ENCODE measurements around the gene TOMM20.
"Not testable (repeated sequence)": the region's sequence is repeated elsewhere in the genome, so short reads cannot be mapped to it uniquely, and the experiment has no call there.

Gene TOMM20

GRCh38 chr1:235105051-235106043 is 23.3 kb downstream of the TOMM20 start:
- in situ Hi-C loops (cut with HindIII; ENCODE audit: low sequenced_read_pairs) = no loop called here

DNA sequence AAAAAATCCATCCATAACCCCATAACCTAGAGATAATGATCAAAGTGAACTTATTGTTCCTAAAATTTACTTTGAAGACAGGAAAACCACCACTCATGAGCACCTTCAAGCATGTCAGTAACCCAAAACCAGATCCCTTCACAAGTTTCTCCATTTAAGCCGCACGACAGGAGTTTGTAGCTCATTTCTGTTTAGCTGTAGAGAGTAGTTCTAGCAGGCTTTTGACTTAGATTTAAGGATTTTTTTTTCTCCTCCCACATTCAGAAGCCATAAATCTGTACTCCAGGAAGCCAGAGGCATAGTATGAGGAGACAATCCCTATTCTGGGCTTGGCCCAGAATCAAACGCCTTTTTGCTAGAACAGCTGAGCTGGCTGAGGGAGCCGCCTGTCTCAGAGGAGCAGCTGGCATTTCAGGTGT is 25.6 kb downstream of the TOMM20 start:
- in situ Hi-C loops (cut with HindIII; ENCODE audit: low sequenced_read_pairs) = no loop called here

- in situ Hi-C loops (cut with HindIII; ENCODE audit: low sequenced_read_pairs) = no loop called here
Observed at GRCh38 chr1:235102259-235102582, 26.4 kb downstream of the TOMM20 start.

DNA sequence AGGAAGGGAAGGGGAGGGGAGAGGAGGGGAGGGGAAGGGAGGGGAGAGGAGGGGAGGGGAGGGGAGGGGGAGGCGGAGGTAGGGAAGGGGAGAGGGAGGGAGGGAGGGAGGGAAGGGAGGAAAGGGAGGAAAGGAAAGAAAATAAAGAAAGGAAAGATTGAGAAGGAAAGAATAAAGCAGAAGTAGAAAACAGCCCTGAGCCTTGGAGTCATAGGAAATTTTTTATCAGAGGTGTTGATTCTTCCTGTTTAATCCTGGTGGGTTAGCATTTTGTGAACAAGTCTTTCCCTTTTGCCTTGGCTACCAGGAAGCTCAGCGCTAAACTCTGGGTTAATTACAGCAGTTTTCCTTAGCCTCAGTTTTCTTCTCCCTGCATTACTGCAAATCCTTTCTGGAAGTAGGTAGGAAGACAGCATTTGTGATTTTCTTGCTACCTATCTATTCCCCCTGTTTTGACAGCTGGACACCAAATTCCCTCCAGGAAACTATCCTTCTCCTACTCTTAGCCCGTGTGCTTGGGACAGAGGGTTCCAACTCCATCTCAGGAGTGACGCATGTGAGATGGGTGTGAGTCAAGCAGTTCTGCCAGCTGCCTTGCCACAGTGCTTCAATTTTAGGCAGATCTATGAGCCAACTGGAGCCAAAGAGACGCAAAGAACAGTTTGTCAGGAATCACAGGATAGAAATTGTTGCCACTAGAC is 26.9 kb downstream of the TOMM20 start:
- in situ Hi-C loops (cut with HindIII; ENCODE audit: low sequenced_read_pairs) = no loop called here

DNA sequence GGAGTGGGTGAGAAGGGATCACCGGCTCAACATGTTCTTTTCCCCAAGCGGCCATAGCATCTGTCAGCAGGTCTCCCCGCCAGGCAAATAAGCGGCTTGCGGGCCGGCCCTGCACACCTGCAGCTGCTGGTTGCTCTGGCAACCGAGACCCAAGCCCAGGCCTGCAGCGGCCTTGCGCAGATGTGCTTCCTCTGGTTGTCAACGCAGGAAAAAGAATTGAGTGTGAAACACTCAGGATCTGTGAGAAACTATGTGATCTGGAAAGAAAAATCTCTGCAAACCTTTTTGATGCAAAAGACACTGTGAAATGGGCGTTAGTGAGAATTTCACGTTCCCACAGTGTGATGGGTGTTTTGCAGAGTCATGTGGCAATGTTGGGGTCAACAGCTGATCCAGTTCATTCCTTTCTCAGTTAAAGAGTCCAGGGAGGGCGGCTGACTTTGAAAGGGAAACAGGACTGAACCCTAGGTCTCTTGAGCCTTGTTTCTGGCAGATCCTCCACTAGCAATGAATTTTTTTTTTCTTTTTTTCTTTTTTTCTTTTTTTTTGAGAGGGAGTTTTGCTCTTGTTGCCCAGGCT is 28.4 kb downstream of the TOMM20 start:
- in situ Hi-C loops (cut with HindIII; ENCODE audit: low sequenced_read_pairs) = no loop called here

DNA sequence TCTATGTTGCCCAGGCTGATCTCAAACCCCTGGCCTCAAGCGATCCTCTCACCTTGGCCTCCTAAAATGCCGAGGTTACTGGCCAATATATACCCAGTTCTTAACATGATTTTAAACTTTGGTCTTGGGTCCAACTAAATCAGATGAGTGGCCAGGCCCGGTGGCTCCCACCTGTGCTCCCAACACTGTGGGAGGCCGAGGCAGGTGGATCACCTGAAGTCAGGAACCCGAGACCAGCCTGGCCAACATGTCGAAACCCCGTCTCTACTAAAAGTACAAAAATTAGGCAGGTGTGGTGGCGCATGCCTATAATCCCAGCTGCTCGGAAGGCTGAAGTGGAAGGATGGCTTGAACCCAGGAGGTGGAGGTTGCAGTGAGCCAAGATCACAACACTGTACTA is 29.6 kb downstream of the TOMM20 start:
- in situ Hi-C loops (cut with HindIII; ENCODE audit: low sequenced_read_pairs) = no loop called here

GRCh38 chr1:235098547-235098946 is 30.1 kb downstream of the TOMM20 start:
- in situ Hi-C loops (cut with HindIII; ENCODE audit: low sequenced_read_pairs) = no loop called here

DNA sequence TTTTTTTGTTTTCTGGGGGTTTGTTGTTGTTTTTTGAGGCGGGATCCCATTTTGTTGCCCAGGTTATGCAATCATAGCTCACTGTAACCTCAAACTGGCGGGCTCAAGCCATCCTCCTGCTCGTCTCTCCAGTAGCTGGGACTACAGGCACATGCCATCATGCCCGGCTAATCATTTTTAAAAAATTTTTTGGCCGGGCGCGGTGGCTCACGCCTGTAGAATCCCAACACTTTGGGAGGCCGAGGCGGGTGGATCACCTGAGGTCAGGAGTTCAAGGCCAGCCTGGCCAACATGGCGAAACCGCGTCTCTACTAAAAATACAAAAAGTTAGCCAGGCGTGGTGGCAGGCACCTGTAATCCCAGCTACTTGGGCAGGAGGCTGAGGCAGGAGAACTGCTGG is 31.1 kb downstream of the TOMM20 start:
- in situ Hi-C loops (cut with HindIII; ENCODE audit: low sequenced_read_pairs) = not testable (repeated sequence)

GRCh38 chr1:235095938-235096562 is 32.6 kb downstream of the TOMM20 start:
- in situ Hi-C loops (cut with HindIII; ENCODE audit: low sequenced_read_pairs) = no loop called here

DNA sequence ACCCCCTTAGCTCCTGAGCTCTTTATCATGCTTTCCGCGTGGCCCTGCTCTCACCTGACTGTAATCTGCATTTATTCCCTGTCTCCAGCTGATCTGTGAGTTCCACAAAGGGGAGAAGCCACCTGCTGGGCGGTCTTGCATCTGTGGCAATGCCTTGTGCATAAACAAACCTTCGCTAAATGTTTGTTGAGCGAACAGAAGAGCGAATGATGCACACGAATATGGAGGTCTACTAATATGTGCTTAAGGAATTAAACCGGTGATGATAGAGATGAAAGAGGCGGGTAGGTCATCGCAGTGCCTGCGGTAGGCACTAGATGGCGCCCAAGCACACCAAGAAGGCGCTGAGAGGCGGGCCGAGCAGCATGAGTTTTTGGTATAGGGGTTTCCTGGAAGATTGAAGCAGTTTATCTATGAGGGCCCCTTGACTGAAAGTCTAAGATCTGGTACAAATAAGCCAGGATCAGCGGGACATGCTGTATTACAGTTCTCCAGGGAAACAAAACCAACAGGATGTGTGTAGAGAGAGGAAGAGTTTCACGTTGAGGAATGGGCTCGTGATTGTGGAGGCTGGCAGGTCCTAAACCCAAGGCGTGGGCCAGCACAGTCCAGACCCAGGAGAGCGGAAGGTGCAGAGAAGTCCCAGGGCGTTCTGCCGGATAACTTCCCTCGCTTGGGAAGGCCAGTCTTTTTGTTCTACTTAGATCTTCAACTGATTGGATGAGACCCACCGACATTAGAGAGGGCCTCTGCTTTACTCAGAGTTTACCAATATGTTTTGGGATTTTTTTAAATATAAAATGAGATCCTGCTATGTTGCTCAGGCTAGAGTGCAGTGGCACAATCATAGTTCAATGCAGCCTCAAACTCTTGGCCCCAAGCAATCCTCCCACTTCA is 34.7 kb downstream of the TOMM20 start:
- in situ Hi-C loops (cut with HindIII; ENCODE audit: low sequenced_read_pairs) = no loop called here

- in situ Hi-C loops (cut with HindIII; ENCODE audit: low sequenced_read_pairs) = no loop called here
Observed at GRCh38 chr1:235093013-235093695, 35.5 kb downstream of the TOMM20 start.

DNA sequence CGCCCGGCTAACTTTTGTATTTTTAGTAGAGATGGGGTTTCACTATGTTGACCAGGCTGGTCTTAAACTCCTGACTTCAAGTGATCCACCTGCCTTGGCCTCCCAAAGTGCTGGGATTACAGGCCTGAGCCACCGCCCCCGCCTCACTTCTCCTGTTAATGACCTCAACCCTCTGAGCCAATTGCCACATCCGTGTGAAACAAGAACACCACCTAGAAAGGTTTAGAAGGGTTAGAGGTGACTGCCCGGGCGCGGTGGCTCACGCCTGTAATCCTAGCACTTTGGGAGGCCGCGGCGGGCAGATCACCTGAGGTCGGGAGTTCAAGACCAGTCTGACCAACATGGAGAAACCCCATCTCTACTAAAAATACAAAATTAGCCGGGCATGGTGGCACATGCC is 36.2 kb downstream of the TOMM20 start:
- in situ Hi-C loops (cut with HindIII; ENCODE audit: low sequenced_read_pairs) = not testable (repeated sequence)

GRCh38 chr1:235092045-235092406 is 36.6 kb downstream of the TOMM20 start:
- in situ Hi-C loops (cut with HindIII; ENCODE audit: low sequenced_read_pairs) = not testable (repeated sequence)

DNA sequence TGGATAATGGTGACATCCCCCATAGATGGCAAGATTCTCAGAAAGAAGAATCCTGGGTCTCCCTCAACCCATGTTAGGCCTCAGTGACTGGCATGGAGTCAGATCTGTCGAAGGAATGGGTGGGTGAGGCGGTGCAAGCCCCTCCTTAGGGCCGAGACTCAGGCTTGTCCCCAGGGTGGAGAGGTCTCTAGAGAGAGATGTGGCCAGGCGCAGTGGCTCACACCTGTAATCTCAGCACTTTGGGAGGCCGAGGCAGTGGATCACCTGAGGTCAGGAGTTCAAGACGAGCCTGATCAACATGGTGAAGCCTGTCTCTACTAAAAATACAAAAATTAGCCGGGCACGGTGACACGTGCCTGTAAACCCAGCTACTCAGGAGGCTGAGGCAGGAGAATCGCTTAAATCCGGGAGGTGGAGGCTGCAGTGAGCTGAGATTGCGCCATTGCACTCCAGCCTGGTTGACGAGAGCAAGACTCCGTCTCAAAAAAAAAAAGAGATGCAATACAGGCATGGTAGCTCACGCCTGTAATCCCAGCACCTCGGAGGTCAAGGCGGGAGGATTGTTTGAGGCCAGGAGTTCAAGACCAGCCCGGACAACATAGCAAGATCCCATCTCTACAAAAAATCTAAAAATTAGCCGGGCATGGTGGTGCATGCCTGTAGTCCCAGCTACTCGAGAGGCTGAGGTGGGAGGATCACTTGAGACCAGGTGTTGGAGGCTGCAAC is 37.2 kb downstream of the TOMM20 start:
- in situ Hi-C loops (cut with HindIII; ENCODE audit: low sequenced_read_pairs) = not testable (repeated sequence)

GRCh38 chr1:235090406-235091069 is 38.1 kb downstream of the TOMM20 start:
- in situ Hi-C loops (cut with HindIII; ENCODE audit: low sequenced_read_pairs) = no loop called here

- in situ Hi-C loops (cut with HindIII; ENCODE audit: low sequenced_read_pairs) = no loop called here
Observed at GRCh38 chr1:235088907-235089306, 39.7 kb downstream of the TOMM20 start.

DNA sequence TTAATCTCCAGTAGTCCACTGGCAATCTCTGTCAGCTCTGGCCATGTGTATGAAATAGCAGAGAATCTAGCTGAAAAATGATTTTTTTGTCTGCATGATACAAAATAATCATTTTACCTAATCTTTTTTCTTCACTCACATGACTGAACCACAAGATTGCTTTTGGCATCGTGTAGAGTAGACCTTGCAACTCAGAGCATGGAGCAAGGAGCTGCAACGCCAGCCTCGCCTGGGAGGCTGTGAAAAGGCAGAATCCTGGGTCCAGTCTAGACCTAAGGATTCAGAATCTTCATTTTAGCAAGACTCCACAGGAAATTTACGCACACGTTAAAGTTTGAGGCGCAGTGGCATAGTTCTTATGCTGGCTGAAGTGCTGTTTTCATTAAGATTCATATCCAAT is 40.2 kb downstream of the TOMM20 start:
- in situ Hi-C loops (cut with HindIII; ENCODE audit: low sequenced_read_pairs) = no loop called here

- in situ Hi-C loops (cut with HindIII; ENCODE audit: low sequenced_read_pairs) = no loop called here
Observed at GRCh38 chr1:235087906-235088305, 40.7 kb downstream of the TOMM20 start.
